HEK293 (cell line): ENCODE results near the gene ANKRA2.

ENCODE experiments used
- CTCF ChIA-PET: fragments of 350-600 bp; formaldehyde crosslinking; extraction: SDS; loops from one replicate; lab custom pipeline; 2021; ENCODE audit warnings: antibody characterized with exemption; lab: Yijun Ruan, JAX
- POLR2A ChIA-PET: fragments of 300-600 bp; formaldehyde crosslinking; extraction: SDS; loops from one replicate; lab custom pipeline; 2020; ENCODE audit warnings: antibody characterized with exemption, inconsistent platforms; lab: Yijun Ruan, JAX
- H3K27ac ChIP-seq: fragments of 200-500 bp; sonication (Bioruptor generic); 2 replicates; pipeline ENCODE4 v1.5.1; 2014; ENCODE audit warnings: low read depth, low read length, control low read depth, inconsistent platforms; ENCODE audit errors: extremely low read depth
- H3K36me3 ChIP-seq, 2 experiments: fragments of 200-500 bp in 1 of 2; sonication (Bioruptor generic) in 1 of 2; 1 replicate in 1 of 2; 2 replicates in 1 of 2; pipeline ENCODE4 v1.5.1; 2014 to 2017; ENCODE audit warnings: inconsistent platforms in 2 of 2, low read length in 2 of 2; ENCODE audit not compliant: control insufficient read depth in 2 of 2, insufficient read depth in 1 of 2
- H3K4me1 ChIP-seq: fragments of 200-500 bp; sonication (Bioruptor generic); 2 replicates; pipeline ENCODE4 v1.5.1; 2014; ENCODE audit warnings: mild to moderate bottlenecking, low read length, inconsistent platforms; ENCODE audit not compliant: control insufficient read depth, insufficient read depth
- H3K4me3 ChIP-seq: 2 replicates; pipeline ENCODE4 v1.5.1; 2011; ENCODE audit warnings: low read depth, mild to moderate bottlenecking, control low read depth, low read length, moderate library complexity
- H3K9me3 ChIP-seq: fragments of 200-500 bp; sonication (Bioruptor generic); 2 replicates; pipeline ENCODE4 v1.5.1; 2014; ENCODE audit warnings: low read depth, low read length, inconsistent platforms; ENCODE audit not compliant: control insufficient read depth, insufficient read depth
- GLIS2 ChIP-seq: fragments of 450-650 bp; formaldehyde crosslinking; IDR thresholded peaks from 2 replicates; pipeline ENCODE4 v1.5.1; 2016; ENCODE audit warnings: missing biosample characterization, missing genetic modification characterization
- HOXA7 ChIP-seq: sonication (generic); formaldehyde crosslinking; IDR thresholded peaks from 2 replicates; pipeline ENCODE4 v1.8.1; 2022; ENCODE audit warnings: missing genetic modification reagents, borderline replicate concordance
- KLF17 ChIP-seq: fragments of 450-650 bp; formaldehyde crosslinking; IDR thresholded peaks from 2 replicates; pipeline ENCODE4 v1.5.1; 2016; ENCODE audit warnings: missing biosample characterization, missing genetic modification characterization
- REPIN1 ChIP-seq: fragments of 450-650 bp; formaldehyde crosslinking; IDR thresholded peaks from 2 replicates; pipeline ENCODE4 v1.5.1; 2017; ENCODE audit warnings: missing biosample characterization, missing genetic modification characterization, low read depth
- REST ChIP-seq: fragments of 450-650 bp; formaldehyde crosslinking; IDR thresholded peaks from 2 replicates; pipeline ENCODE4 v1.5.1; 2016; ENCODE audit warnings: missing biosample characterization, missing genetic modification characterization
- SALL2 ChIP-seq: fragments of 450-650 bp; formaldehyde crosslinking; IDR thresholded peaks from 2 replicates; pipeline ENCODE4 v1.5.0; 2017; ENCODE audit warnings: missing biosample characterization, mild to moderate bottlenecking, missing genetic modification characterization, borderline replicate concordance
- SP2 ChIP-seq: fragments of 450-650 bp; formaldehyde crosslinking; IDR thresholded peaks from 2 replicates; pipeline ENCODE4 v1.5.1; 2016; ENCODE audit warnings: missing biosample characterization, missing genetic modification characterization
- ZBTB21 ChIP-seq: fragments of 450-650 bp; formaldehyde crosslinking; IDR thresholded peaks from 2 replicates; pipeline ENCODE4 v1.5.1; 2017; ENCODE audit warnings: missing biosample characterization, missing genetic modification characterization
- ZBTB26 ChIP-seq: fragments of 450-650 bp; formaldehyde crosslinking; optimal IDR thresholded peaks from 2 replicates; pipeline ENCODE3; 2016; ENCODE audit warnings: missing biosample characterization, mild to moderate bottlenecking, missing genetic modification characterization
- ZNF112 ChIP-seq: fragments of 450-650 bp; formaldehyde crosslinking; IDR thresholded peaks from 2 replicates; pipeline ENCODE4 v1.5.0; 2017; ENCODE audit warnings: missing biosample characterization, missing genetic modification characterization
- ZNF211 ChIP-seq: fragments of 450-650 bp; formaldehyde crosslinking; IDR thresholded peaks from 2 replicates; pipeline ENCODE4 v1.5.1; 2016; ENCODE audit warnings: low read depth, missing biosample characterization, missing genetic modification characterization
- ZNF26 ChIP-seq: fragments of 450-650 bp; formaldehyde crosslinking; IDR thresholded peaks from 2 replicates; pipeline ENCODE4 v1.5.1; 2016; ENCODE audit warnings: missing biosample characterization, missing genetic modification characterization
- ZNF292 ChIP-seq: fragments of 450-650 bp; formaldehyde crosslinking; IDR thresholded peaks from 2 replicates; pipeline ENCODE4 v1.5.1; 2016; ENCODE audit warnings: low read depth, missing biosample characterization, missing genetic modification characterization, borderline replicate concordance
- ZNF302 ChIP-seq: fragments of 450-650 bp; formaldehyde crosslinking; IDR thresholded peaks from 2 replicates; pipeline ENCODE4 v1.5.1; 2016; ENCODE audit warnings: missing biosample characterization, missing genetic modification characterization, low read depth
- ZNF394 ChIP-seq: fragments of 450-650 bp; formaldehyde crosslinking; IDR thresholded peaks from 2 replicates; pipeline ENCODE4 v1.5.1; 2016; ENCODE audit warnings: missing biosample characterization, missing genetic modification characterization, mild to moderate bottlenecking, moderate library complexity, borderline replicate concordance
- ZNF404 ChIP-seq: fragments of 450-650 bp; formaldehyde crosslinking; IDR thresholded peaks from 2 replicates; pipeline ENCODE4 v1.5.1; 2017; ENCODE audit warnings: missing biosample characterization, missing genetic modification characterization
- ZNF530 ChIP-seq: fragments of 450-650 bp; formaldehyde crosslinking; IDR thresholded peaks from 2 replicates; pipeline ENCODE4 v1.5.1; 2016; ENCODE audit warnings: low read depth, missing biosample characterization, missing genetic modification characterization
- ZNF560 ChIP-seq: fragments of 450-650 bp; formaldehyde crosslinking; IDR thresholded peaks from 2 replicates; pipeline ENCODE4 v1.5.1; 2017; ENCODE audit warnings: missing biosample characterization, missing genetic modification characterization, borderline replicate concordance
- ZNF621 ChIP-seq: fragments of 450-650 bp; formaldehyde crosslinking; IDR thresholded peaks from 2 replicates; pipeline ENCODE4 v1.5.1; 2017; ENCODE audit warnings: missing biosample characterization, missing genetic modification characterization
- ZNF677 ChIP-seq: fragments of 450-650 bp; IDR thresholded peaks from 2 replicates; pipeline ENCODE4 v1.5.0; 2018; ENCODE audit warnings: missing biosample characterization, mild to moderate bottlenecking, missing genetic modification characterization, moderate library complexity
- ZSCAN4 ChIP-seq: fragments of 450-650 bp; formaldehyde crosslinking; IDR thresholded peaks from 2 replicates; pipeline ENCODE4 v1.5.1; 2017; ENCODE audit warnings: missing biosample characterization, missing genetic modification characterization

The ANKRA2 gene

GRCh38 chr5:73615085-73615484 is 49.6 kb upstream of the ANKRA2 start:
- Histone ChIP-seq H3K4me3 (no peak overlapping the region), H3K9me3 (no peaks in the 10 kb centered on the region), H3K36me3 (no peaks in the 10 kb centered on the region), H3K27ac (no peak overlapping the region), H3K4me1 (no peaks in the 10 kb centered on the region)
- ChIA-PET CTCF (no interaction called here), POLR2A (no interaction called here)
- no peak for TF ChIP-seq REPIN1 (tag by site-specific recombination)
- TF ChIP-seq ZNF560 (tag by site-specific recombination): no peak
- TF ChIP-seq ZBTB26 (tag by site-specific recombination): no peak
- no peak for TF ChIP-seq ZNF677 (tag by site-specific recombination)
- TF ChIP-seq GLIS2 (tag by site-specific recombination): no peak
- TF ChIP-seq ZSCAN4 (tag by site-specific recombination): no peak
- TF ChIP-seq ZNF292 (tag by site-specific recombination): no peak
- no peak for TF ChIP-seq SALL2 (tag by site-specific recombination)
- TF ChIP-seq HOXA7: no peak
- TF ChIP-seq ZNF621 (tag by site-specific recombination): no peak
- no peak for TF ChIP-seq ZNF26 (tag by site-specific recombination)
- no peak for TF ChIP-seq ZBTB21 (tag by site-specific recombination)
- no peak for TF ChIP-seq SP2 (tag by site-specific recombination)

GRCh38 chr5:73612799-73613198 is 47.4 kb upstream of the ANKRA2 start:
- TF ChIP-seq ZBTB21 (tag by site-specific recombination): no peak
- TF ChIP-seq HOXA7: no peak
- no peak for TF ChIP-seq ZNF530
- TF ChIP-seq ZNF211: no peak
- no peak for TF ChIP-seq ZNF112 (tag by site-specific recombination)
- TF ChIP-seq KLF17: no peak
- TF ChIP-seq ZNF404 (tag by site-specific recombination): no peak
- TF ChIP-seq ZNF302 (tag by site-specific recombination): no peak
- no peak for TF ChIP-seq ZNF394 (tag by site-specific recombination)
- TF ChIP-seq REST (tag by site-specific recombination): no peak
- Histone ChIP-seq H3K36me3 (no peaks in the 10 kb centered on the region), H3K9me3 (no peaks in the 10 kb centered on the region), H3K4me1 (no peaks in the 10 kb centered on the region), H3K4me3 (no peak overlapping the region), H3K27ac (no peak overlapping the region)
- POLR2A ChIA-PET: no interaction called here
- CTCF ChIA-PET: interaction anchor here (0.7 to 1.1 kb wide), 2 partner anchors 17 to 94 kb away, joined by 3 read pairs; no protein-coding TSS in a partner anchor
